Lower leg skin (tissue), 4 donors: ENCODE results near the gene CD247. TPM values are rescaled to one million over a fixed set of nuclear protein-coding genes. Genes with fewer than 3 reads are reported as not detected.
A peak's percentile ranks its signal among the peaks of the same experiment; 100 is the strongest.

Experiments used
- DNase-seq, 2 donors: peaks; one replicate each; pipeline ENCODE4 v3.0.0-alpha.2; 2019; ENCODE audit warnings: low spot score in 2 of 2
- H3K4me3 ChIP-seq: fragments of 200-600 bp; sonication (generic); 2 replicates; pipeline ENCODE4 v1.5.1; 2017; ENCODE audit warnings: mild to moderate bottlenecking, low read depth; ENCODE audit not compliant: poor library complexity, severe bottlenecking
- POLR2A ChIP-seq, 2 donors: fragments of 450-650 bp; IDR thresholded peaks; one replicate each; pipeline ENCODE4 v1.6.1; 2016 to 2017; ENCODE audit warnings: antibody characterized with exemption in 2 of 2, mild to moderate bottlenecking in 1 of 2, moderate library complexity in 1 of 2
- WGBS, 2 donors: methylation state at CpG; one replicate each; pipeline ENCODE4 v1.1.5; 2018; 5-methylcytosine and 5-hydroxymethylcytosine counted together
- intact Hi-C: fragments of 100-400 bp; cut with DNase I; formaldehyde crosslinking; loops from one replicate; pipeline ENCODE4 v1.15.0; 2023; ENCODE audit warnings: low total_unique reads
- total RNA-seq, 4 donors: library from RNA; depleted of rRNA; stranded (reverse); fragments of >200 nt; gene quantifications; one replicate each; pipeline ENCODE4 v1.1.0, GENCODE V29; 2016
- TF ChIP-seq, protein P1 (sequence below), 3 donors: fragments of 450-650 bp; IDR thresholded peaks; one replicate each; pipeline ENCODE4 v1.5.1; 2016; ENCODE audit warnings: antibody characterized with exemption in 3 of 3, mild to moderate bottlenecking in 3 of 3, moderate library complexity in 2 of 3

CD247 gene
- total RNA-seq, 4 donors from 2014 or later: 0.27 to 0.61 (median 0.58) TPM; not detected in 1

- 92 to 93% methylated on average over 7 of the region's 7 CpGs for WGBS, 2 donors
- no peak overlapping the region for H3K4me3 ChIP-seq
- intact Hi-C loops: no loop called here
- DNase-seq: no peak
- TF ChIP-seq POLR2A (IDR thresholded peaks at IDR 0.05): no peak
- TF ChIP-seq, protein P1, sequence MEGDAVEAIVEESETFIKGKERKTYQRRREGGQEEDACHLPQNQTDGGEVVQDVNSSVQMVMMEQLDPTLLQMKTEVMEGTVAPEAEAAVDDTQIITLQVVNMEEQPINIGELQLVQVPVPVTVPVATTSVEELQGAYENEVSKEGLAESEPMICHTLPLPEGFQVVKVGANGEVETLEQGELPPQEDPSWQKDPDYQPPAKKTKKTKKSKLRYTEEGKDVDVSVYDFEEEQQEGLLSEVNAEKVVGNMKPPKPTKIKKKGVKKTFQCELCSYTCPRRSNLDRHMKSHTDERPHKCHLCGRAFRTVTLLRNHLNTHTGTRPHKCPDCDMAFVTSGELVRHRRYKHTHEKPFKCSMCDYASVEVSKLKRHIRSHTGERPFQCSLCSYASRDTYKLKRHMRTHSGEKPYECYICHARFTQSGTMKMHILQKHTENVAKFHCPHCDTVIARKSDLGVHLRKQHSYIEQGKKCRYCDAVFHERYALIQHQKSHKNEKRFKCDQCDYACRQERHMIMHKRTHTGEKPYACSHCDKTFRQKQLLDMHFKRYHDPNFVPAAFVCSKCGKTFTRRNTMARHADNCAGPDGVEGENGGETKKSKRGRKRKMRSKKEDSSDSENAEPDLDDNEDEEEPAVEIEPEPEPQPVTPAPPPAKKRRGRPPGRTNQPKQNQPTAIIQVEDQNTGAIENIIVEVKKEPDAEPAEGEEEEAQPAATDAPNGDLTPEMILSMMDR (IDR thresholded peaks at IDR 0.05): no peak
Measured at GRCh38 chr1:167432780-167433179, 85.5 kb downstream of the CD247 start.

DNA sequence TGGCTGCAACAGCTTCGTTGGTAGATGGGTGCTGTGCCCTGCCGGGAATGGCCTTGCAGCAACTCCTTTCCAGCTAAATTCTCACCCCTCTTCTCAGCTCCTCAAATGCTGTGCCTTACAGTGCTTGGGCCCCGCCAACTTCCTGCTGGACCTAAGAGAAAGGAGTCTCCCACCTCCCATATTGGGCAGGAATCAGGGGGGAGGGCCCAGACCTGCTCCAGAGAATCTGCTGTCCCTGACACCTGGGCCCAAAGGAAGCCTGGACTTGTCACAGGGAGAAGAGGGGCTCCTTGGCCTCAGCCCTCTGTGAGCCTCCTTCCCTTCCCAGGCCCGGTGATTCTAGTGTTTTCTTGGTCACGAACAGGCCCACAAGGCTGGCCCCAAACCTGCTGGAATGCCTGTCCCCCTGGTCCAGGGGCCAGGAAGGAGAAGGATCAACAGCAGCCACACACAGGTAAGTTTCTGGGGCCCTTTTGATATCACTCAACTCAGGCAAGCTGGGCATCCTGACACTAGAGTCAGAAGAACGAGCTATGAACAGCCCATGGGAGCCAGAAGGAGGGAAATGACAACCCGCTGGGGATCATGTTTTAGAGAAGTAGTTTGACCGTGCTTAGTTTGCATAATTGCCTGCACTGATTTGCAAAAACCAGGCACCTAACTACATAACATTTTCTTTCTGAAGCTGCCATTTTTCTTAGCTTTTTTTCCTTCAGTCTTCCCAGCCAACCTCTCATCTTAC lies 86.2 kb downstream of the CD247 start:
- intact Hi-C loops: no loop called here
- H3K4me3 ChIP-seq: no peak overlapping the region
- TF ChIP-seq, protein P1 (IDR thresholded peaks at IDR 0.05): no peak
- no peak for TF ChIP-seq POLR2A (IDR thresholded peaks at IDR 0.05)
- 85 to 90% methylated on average over 8 of the region's 8 CpGs for WGBS, 2 donors
- peak in 1 of 2 donors; percentile 64 for DNase-seq

DNA sequence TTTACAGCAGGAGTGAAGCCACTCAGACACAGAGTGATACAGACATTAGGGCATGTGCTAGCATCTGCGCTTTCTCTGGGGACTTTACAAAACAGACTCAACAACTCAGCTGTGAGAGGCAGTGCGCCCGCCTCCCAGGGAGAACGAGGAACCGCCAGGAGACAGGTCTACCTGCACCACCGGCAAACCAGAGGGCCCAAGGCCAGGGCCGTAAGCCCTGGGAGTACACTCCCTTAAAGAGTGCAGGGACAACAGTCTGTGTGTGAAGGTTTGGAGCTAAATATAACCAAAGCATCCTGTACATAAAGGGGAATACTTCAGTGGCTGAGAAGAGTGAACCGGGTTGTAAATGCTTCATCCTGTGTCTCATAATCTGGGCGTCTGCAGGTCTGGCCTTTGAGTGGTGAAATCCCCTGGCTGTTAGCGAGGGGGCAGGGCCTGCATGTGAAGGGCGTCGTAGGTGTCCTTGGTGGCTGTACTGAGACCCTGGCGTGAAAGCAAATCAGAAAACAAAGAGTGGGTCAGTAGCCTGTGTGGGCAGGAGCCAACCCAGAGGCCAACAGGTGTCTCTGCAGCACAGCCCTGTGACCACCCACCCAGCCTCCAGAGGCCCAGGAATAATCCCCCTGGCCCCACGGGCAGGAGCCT lies 86.9 kb downstream of the CD247 start:
- peak in 1 of 2 donors; percentile 69 for DNase-seq
- WGBS, 2 donors: 76 to 78% methylated on average over 14 of the region's 14 CpGs
- intact Hi-C loops: no loop called here
- H3K4me3 ChIP-seq: no peak overlapping the region
- TF ChIP-seq, protein P1 (IDR thresholded peaks at IDR 0.05): no peak
- no peak for TF ChIP-seq POLR2A (IDR thresholded peaks at IDR 0.05)

- H3K4me3 ChIP-seq: no peak overlapping the region
- intact Hi-C loops: no loop called here
- peak in 1 of 2 donors; percentile 70 for DNase-seq
- TF ChIP-seq, protein P1 (IDR thresholded peaks at IDR 0.05): no peak
- TF ChIP-seq POLR2A (IDR thresholded peaks at IDR 0.05): no peak
- WGBS, 2 donors: 85 to 87% methylated on average over 10 of the region's 10 CpGs
Measured at GRCh38 chr1:167430849-167431242, 87.5 kb downstream of the CD247 start.

DNA sequence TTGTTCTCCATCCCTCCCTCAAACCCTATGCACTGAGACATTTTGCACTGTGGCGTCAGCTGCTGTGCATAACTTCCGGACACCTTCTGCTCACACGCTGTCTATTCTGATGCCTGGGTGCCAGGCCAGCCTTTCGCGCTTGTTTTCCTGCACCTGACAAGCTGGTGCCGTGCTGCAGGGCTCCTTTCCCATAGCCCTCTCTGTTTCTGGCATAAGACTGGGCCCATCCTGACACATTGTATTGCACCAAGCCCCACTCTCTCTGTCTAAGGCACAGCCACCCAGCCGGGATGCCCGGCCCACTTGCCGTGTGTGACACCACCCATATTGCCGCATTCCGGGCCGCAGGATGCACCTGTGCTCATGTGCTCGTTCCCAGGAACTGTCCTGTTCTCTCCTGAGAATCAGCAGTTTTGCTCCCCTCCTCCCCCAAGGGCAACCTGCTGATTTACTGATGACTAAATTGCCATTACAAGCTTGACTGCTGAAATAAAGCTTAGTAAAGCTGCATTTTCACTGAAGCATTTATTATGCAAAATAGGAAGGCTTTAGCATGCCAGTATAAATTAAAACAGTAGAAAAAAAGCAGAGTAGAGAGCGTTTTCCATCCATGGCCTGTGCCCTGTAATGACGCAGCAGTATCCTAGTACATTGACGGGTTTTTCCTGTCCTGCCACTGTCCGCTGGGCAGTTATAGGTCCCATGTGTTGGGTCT lies 88.0 kb downstream of the CD247 start:
- H3K4me3 ChIP-seq: no peak overlapping the region
- DNase-seq: peak in 1 of 2 donors; percentile 77
- TF ChIP-seq POLR2A (IDR thresholded peaks at IDR 0.05): no peak
- TF ChIP-seq, protein P1 (IDR thresholded peaks at IDR 0.05): no peak
- WGBS, 2 donors: 80 to 82% methylated on average over 17 of the region's 17 CpGs
- intact Hi-C loops: no loop called here
